WTC11 (cell line): Measurements from ENCODE around the gene PHOSPHO1. TPM values are rescaled to one million over a fixed set of nuclear protein-coding genes. Genes with fewer than 3 reads are reported as not detected.

Source experiments
- ATAC-seq: fragments of 200-7000 bp; cut with Tn5 transposase; 2 replicates; pipeline ENCODE4 v1.10.0; 2021; ENCODE audit warnings: mild to moderate bottlenecking, moderate library complexity
- CTCF ChIA-PET: fragments of 300-600 bp; sonication (Branson Sonifier 250); formaldehyde crosslinking; loops from one replicate; lab custom pipeline; 2021; ENCODE audit warnings: antibody characterized with exemption; lab: Charles Lee
- POLR2A ChIA-PET: fragments of 350-600 bp; sonication (Branson Sonifier 250); formaldehyde crosslinking; loops from one replicate; lab custom pipeline; 2021; ENCODE audit warnings: antibody characterized with exemption; lab: Charles Lee
- DNase-seq: peaks from one replicate; pipeline ENCODE4 v3.0.0; 2021; ENCODE audit warnings: low spot score
- H3K27ac Mint-ChIP-seq: 2 replicates; pipeline ENCODE4 v1.8.0; 2021; ENCODE audit warnings: mixed read lengths
- H3K27me3 Mint-ChIP-seq: 2 replicates; pipeline ENCODE4 v1.8.0; 2021; ENCODE audit warnings: low read depth, mild to moderate bottlenecking, moderate library complexity, mixed read lengths
- H3K36me3 Mint-ChIP-seq: 2 replicates; pipeline ENCODE4 v1.8.0; 2021; ENCODE audit warnings: mixed read lengths
- H3K4me1 Mint-ChIP-seq: 2 replicates; pipeline ENCODE4 v1.8.0; 2022; ENCODE audit warnings: mixed read lengths
- H3K4me3 Mint-ChIP-seq: 2 replicates; pipeline ENCODE4 v1.8.0; 2021; ENCODE audit warnings: mild to moderate bottlenecking, moderate library complexity, mixed read lengths
- H3K9me3 Mint-ChIP-seq: 2 replicates; pipeline ENCODE4 v1.8.0; 2021; ENCODE audit warnings: mixed read lengths
- ARID4B ChIP-seq: sonication (generic); formaldehyde crosslinking; IDR thresholded peaks from 2 replicates; pipeline ENCODE4 v1.8.0; 2023; ENCODE audit warnings: missing genetic modification reagents, mild to moderate bottlenecking, borderline replicate concordance
- ATF1 ChIP-seq: sonication (generic); formaldehyde crosslinking; IDR thresholded peaks from 2 replicates; pipeline ENCODE4 v1.8.1; 2023; ENCODE audit warnings: mild to moderate bottlenecking, moderate library complexity, missing genetic modification reagents
- ATF2 ChIP-seq: sonication (generic); formaldehyde crosslinking; IDR thresholded peaks from 2 replicates; pipeline ENCODE4 v1.8.1; 2022; ENCODE audit warnings: low read depth, missing genetic modification reagents, borderline replicate concordance
- CDX4 ChIP-seq: fragments of 250-450 bp; sonication (Bioruptor Pico); IDR thresholded peaks from 2 replicates; pipeline ENCODE4 v1.9.0; 2021; ENCODE audit warnings: moderate library complexity, mild to moderate bottlenecking, inconsistent platforms, borderline replicate concordance
- CTCF ChIP-seq: fragments of 200-600 bp; IDR thresholded peaks from 2 replicates; pipeline ENCODE4 v1.8.0; 2022; ENCODE audit warnings: antibody characterized with exemption
- E2F4 ChIP-seq: sonication (generic); formaldehyde crosslinking; IDR thresholded peaks from 2 replicates; pipeline ENCODE4 v1.8.1; 2022; ENCODE audit warnings: low read depth, mild to moderate bottlenecking, moderate library complexity, missing genetic modification reagents, borderline replicate concordance
- FOXJ3 ChIP-seq: sonication (generic); formaldehyde crosslinking; IDR thresholded peaks from 2 replicates; pipeline ENCODE4 v1.9.0; 2021; ENCODE audit warnings: missing genetic modification reagents, mild to moderate bottlenecking, borderline replicate concordance
- GABPB1 ChIP-seq: sonication (generic); formaldehyde crosslinking; IDR thresholded peaks from 2 replicates; pipeline ENCODE4 v1.8.1; 2023; ENCODE audit warnings: mild to moderate bottlenecking, missing genetic modification reagents
- GTF2I ChIP-seq: fragments of 250-450 bp; sonication (Bioruptor Pico); conservative IDR thresholded peaks from 2 replicates; pipeline ENCODE4 v1.4.0; 2021; ENCODE audit warnings: mild to moderate bottlenecking
- HMGA2 ChIP-seq: fragments of 250-450 bp; sonication (Bioruptor Pico); IDR thresholded peaks from 2 replicates; pipeline ENCODE4 v1.4.0; 2021; ENCODE audit warnings: mild to moderate bottlenecking, moderate library complexity
- IRF2 ChIP-seq: sonication (generic); formaldehyde crosslinking; IDR thresholded peaks from 2 replicates; pipeline ENCODE4 v1.8.0; 2022; ENCODE audit warnings: low read depth, missing genetic modification reagents, borderline replicate concordance
- JUN ChIP-seq: sonication (generic); formaldehyde crosslinking; IDR thresholded peaks from 2 replicates; pipeline ENCODE4 v1.8.0; 2023; ENCODE audit warnings: mild to moderate bottlenecking, missing genetic modification reagents
- MYBL2 ChIP-seq: sonication (generic); formaldehyde crosslinking; IDR thresholded peaks from 2 replicates; pipeline ENCODE4 v1.8.1; 2023; ENCODE audit warnings: mild to moderate bottlenecking, moderate library complexity, missing genetic modification reagents
- NFATC4 ChIP-seq: fragments of 250-450 bp; sonication (Bioruptor Pico); IDR thresholded peaks from 2 replicates; pipeline ENCODE4 v1.9.0; 2021; ENCODE audit warnings: mild to moderate bottlenecking
- NR1H2 ChIP-seq: sonication (generic); formaldehyde crosslinking; IDR thresholded peaks from 2 replicates; pipeline ENCODE4 v1.9.0; 2021; ENCODE audit warnings: mild to moderate bottlenecking, moderate library complexity, missing genetic modification reagents
- NR2C2 ChIP-seq: sonication (generic); formaldehyde crosslinking; IDR thresholded peaks from 2 replicates; pipeline ENCODE4 v1.8.0; 2022; ENCODE audit warnings: mild to moderate bottlenecking, missing genetic modification reagents
- PRRX2 ChIP-seq: fragments of 250-450 bp; sonication (Bioruptor Pico); IDR thresholded peaks from 2 replicates; pipeline ENCODE4 v1.8.0; 2021; ENCODE audit warnings: mild to moderate bottlenecking
- USF1 ChIP-seq: sonication (generic); formaldehyde crosslinking; IDR thresholded peaks from 2 replicates; pipeline ENCODE4 v1.8.0; 2022; ENCODE audit warnings: mild to moderate bottlenecking, missing genetic modification reagents
- ZBTB43 ChIP-seq: sonication (generic); formaldehyde crosslinking; IDR thresholded peaks from 2 replicates; pipeline ENCODE4 v1.8.1; 2023; ENCODE audit warnings: mild to moderate bottlenecking, missing genetic modification reagents
- ZNF121 ChIP-seq: sonication (generic); formaldehyde crosslinking; IDR thresholded peaks from 2 replicates; pipeline ENCODE4 v1.8.0; 2023; ENCODE audit warnings: missing genetic modification reagents
- ZNF219 ChIP-seq: sonication (generic); formaldehyde crosslinking; IDR thresholded peaks from 2 replicates; pipeline ENCODE4 v1.8.0; 2023; ENCODE audit warnings: missing genetic modification reagents, mild to moderate bottlenecking, borderline replicate concordance
- ZNF423 ChIP-seq: fragments of 250-450 bp; sonication (Bioruptor Pico); IDR thresholded peaks from 2 replicates; pipeline ENCODE4 v2.1.2; 2022; ENCODE audit warnings: mild to moderate bottlenecking, moderate library complexity
- ZNF512 ChIP-seq: sonication (generic); formaldehyde crosslinking; IDR thresholded peaks from 2 replicates; pipeline ENCODE4 v1.8.1; 2022; ENCODE audit warnings: missing genetic modification reagents, borderline replicate concordance
- ZNF671 ChIP-seq: fragments of 250-450 bp; sonication (Bioruptor Pico); IDR thresholded peaks from 2 replicates; pipeline ENCODE4 v1.8.0; 2021; ENCODE audit warnings: mild to moderate bottlenecking
- total RNA-seq: library from RNA; stranded (reverse); gene quantifications from 3 replicates; pipeline ENCODE4 v1.2.3, GENCODE V29; 2021

Gene PHOSPHO1
- total RNA-seq, 1 experiment from 2014 or later = 0.81 TPM

GRCh38 chr17:49260011-49260816 is 29.6 kb upstream of the PHOSPHO1 start (continued):
- TF ChIP-seq E2F4 (CRISPR knock-in tag) (no peak), ATF2 (CRISPR knock-in tag) (no peak), ARID4B (no peak), ZNF512 (CRISPR knock-in tag) (no peak), MYBL2 (CRISPR knock-in tag) (no peak), ZNF219 (CRISPR knock-in tag) (no peak), NR1H2 (CRISPR knock-in tag) (no peak), GTF2I (CRISPR knock-in tag) (peak; percentile 94), ZNF121 (CRISPR knock-in tag) (no peak), ATF1 (CRISPR knock-in tag) (no peak)
- TF ChIP-seq, all 79 proteins: peak for 2

GRCh38 chr17:49259663-49260010 is 29.1 kb upstream of the PHOSPHO1 start:
- peaks cover 8% of the 10 kb centered on the region for H3K4me1 Mint-ChIP-seq
- ChIA-PET CTCF (interaction anchor here (1.0 to 2.6 kb wide), 6 partner anchors 17 to 298 kb away, joined by 3 to 19 read pairs (median 6); no protein-coding TSS in a partner anchor), POLR2A (no interaction called here)
- no peaks in the 10 kb centered on the region for H3K9me3 Mint-ChIP-seq
- H3K27me3 Mint-ChIP-seq = peaks cover 27% of the 10 kb centered on the region
- peak overlapping the region; percentile 80 for H3K4me3 Mint-ChIP-seq
- no peak for DNase-seq
- H3K36me3 Mint-ChIP-seq = no peaks in the 10 kb centered on the region
- no peak for ATAC-seq
- H3K27ac Mint-ChIP-seq = no peak overlapping the region
- TF ChIP-seq JUN = no peak
- no peak for TF ChIP-seq FOXJ3 (CRISPR knock-in tag)
- no peak for TF ChIP-seq ZNF423
- TF ChIP-seq IRF2 (CRISPR knock-in tag) = no peak
- no peak for TF ChIP-seq NR2C2 (CRISPR knock-in tag)
- TF ChIP-seq USF1 (CRISPR knock-in tag) = no peak
- no peak for TF ChIP-seq CDX4
- no peak for TF ChIP-seq CTCF
- TF ChIP-seq ZNF671 = no peak
- no peak for TF ChIP-seq NFATC4 (CRISPR knock-in tag)
- TF ChIP-seq PRRX2 (CRISPR knock-in tag) = no peak
- no peak for TF ChIP-seq GABPB1 (CRISPR knock-in tag)
- TF ChIP-seq ZBTB43 (CRISPR knock-in tag) = no peak
- TF ChIP-seq HMGA2 (CRISPR knock-in tag) = no peak
